ENCODE measurements around the gene CAMTA1. TPM values are rescaled to one million over a fixed set of nuclear protein-coding genes. Genes with fewer than 3 reads are reported as not detected.

Gene CAMTA1
- total RNA-seq, 1 donor from 2014 or later: 109 TPM

DNA sequence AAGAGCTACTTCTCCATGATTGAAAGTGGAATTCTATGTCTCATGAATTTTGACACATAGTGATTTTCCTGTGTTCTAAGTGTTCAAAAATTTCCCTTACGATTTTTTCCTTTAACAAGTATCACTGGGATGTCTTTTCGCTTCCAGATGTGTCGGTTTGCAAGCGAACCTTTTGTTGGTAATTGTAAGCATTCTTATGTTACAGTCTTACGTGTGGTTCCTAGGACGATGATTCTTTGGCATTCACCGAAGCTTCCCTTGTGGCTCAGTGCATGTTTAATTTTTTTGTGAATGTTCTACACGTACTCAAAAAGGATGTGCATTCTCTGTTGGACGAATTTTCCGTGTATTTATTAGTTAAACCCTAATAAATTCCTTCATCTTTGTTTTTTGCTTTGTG, 211.6 kb downstream of the CAMTA1 start:
- Mint-ChIP-seq H3K9me3 (peaks cover 5% of the 10 kb centered on the region), H3K27ac (ENCODE audit: unreplicated experiment) (no peak overlapping the region), H3K4me3 (no peak overlapping the region), H3K27me3 (ENCODE audit: low read depth) (no peaks in the 10 kb centered on the region), H3K36me3 (ENCODE audit: low read depth) (no peaks in the 10 kb centered on the region), H3K4me1 (no peaks in the 10 kb centered on the region)
- TF ChIP-seq, protein P1, sequence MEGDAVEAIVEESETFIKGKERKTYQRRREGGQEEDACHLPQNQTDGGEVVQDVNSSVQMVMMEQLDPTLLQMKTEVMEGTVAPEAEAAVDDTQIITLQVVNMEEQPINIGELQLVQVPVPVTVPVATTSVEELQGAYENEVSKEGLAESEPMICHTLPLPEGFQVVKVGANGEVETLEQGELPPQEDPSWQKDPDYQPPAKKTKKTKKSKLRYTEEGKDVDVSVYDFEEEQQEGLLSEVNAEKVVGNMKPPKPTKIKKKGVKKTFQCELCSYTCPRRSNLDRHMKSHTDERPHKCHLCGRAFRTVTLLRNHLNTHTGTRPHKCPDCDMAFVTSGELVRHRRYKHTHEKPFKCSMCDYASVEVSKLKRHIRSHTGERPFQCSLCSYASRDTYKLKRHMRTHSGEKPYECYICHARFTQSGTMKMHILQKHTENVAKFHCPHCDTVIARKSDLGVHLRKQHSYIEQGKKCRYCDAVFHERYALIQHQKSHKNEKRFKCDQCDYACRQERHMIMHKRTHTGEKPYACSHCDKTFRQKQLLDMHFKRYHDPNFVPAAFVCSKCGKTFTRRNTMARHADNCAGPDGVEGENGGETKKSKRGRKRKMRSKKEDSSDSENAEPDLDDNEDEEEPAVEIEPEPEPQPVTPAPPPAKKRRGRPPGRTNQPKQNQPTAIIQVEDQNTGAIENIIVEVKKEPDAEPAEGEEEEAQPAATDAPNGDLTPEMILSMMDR (conservative IDR thresholded peaks at IDR 0.05): no peak
- DNase-seq (ENCODE audit: low read depth, low spot score): no peak

- peaks cover 3% of the 10 kb centered on the region for H3K9me3 Mint-ChIP-seq
- no peaks in the 10 kb centered on the region for H3K27me3 Mint-ChIP-seq (ENCODE audit: low read depth)
- H3K27ac Mint-ChIP-seq (ENCODE audit: unreplicated experiment): no peak overlapping the region
- TF ChIP-seq, protein P1 (conservative IDR thresholded peaks at IDR 0.05): no peak
- DNase-seq (ENCODE audit: low read depth, low spot score): no peak
- no peak overlapping the region for H3K4me3 Mint-ChIP-seq
- no peaks in the 10 kb centered on the region for H3K4me1 Mint-ChIP-seq
- no peaks in the 10 kb centered on the region for H3K36me3 Mint-ChIP-seq (ENCODE audit: low read depth)
Measured at GRCh38 chr1:6998267-6998666, 213.0 kb downstream of the CAMTA1 start.

GRCh38 chr1:6999826-7000225, 214.6 kb downstream of the CAMTA1 start:
- no peak for DNase-seq (ENCODE audit: low read depth, low spot score)
- Mint-ChIP-seq H3K9me3 (no peaks in the 10 kb centered on the region), H3K36me3 (ENCODE audit: low read depth) (no peaks in the 10 kb centered on the region), H3K27ac (ENCODE audit: unreplicated experiment) (no peak overlapping the region), H3K4me1 (no peaks in the 10 kb centered on the region), H3K4me3 (no peak overlapping the region), H3K27me3 (ENCODE audit: low read depth) (no peaks in the 10 kb centered on the region)
- TF ChIP-seq, protein P1 (conservative IDR thresholded peaks at IDR 0.05): no peak

DNA sequence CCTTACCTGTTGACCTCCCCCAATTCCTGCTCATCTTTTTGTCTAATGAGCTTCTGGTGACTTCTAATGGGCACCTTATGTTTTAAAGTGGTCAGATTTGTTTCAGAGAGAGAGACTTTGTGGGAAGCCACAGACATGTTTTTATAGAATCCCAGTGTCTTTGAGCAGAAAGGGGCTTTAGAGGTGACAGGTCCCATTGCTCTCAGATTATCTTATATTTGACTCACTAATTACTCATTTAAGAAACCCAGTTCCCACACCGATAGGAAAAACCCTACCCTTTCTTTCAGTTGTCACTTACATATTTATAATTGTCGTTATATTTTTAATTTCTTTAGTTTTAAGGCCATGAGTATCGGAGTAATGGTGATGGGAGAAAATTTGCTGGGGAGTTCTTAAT, 215.5 kb downstream of the CAMTA1 start:
- DNase-seq (ENCODE audit: low read depth, low spot score): no peak
- Mint-ChIP-seq H3K27ac (ENCODE audit: unreplicated experiment) (no peak overlapping the region), H3K9me3 (no peaks in the 10 kb centered on the region), H3K27me3 (ENCODE audit: low read depth) (peaks cover 4% of the 10 kb centered on the region), H3K4me1 (no peaks in the 10 kb centered on the region), H3K36me3 (ENCODE audit: low read depth) (no peaks in the 10 kb centered on the region), H3K4me3 (no peak overlapping the region)
- TF ChIP-seq, protein P1 (conservative IDR thresholded peaks at IDR 0.05): no peak

DNA sequence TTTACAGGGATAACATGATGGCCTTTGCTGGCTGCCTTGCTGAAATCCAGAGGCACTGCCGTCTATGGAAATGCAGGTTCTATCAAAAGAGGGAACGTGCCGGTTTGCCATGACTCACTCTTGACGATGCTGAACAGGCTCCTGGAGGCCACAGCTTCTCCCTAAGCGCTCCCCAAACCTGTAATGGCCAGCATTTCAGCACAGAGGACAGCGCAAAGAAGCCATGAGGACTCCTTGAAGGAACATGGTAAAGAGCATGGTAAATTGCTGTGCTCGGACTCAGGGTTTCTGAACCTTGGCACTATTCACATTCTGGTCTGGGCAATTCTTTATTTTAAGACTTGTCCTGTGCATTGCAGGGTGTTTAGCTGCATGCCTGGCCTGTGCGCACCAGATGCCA, 217.5 kb downstream of the CAMTA1 start:
- TF ChIP-seq, protein P1 (conservative IDR thresholded peaks at IDR 0.05): no peak
- peaks cover 9% of the 10 kb centered on the region for H3K27me3 Mint-ChIP-seq (ENCODE audit: low read depth)
- no peaks in the 10 kb centered on the region for H3K36me3 Mint-ChIP-seq (ENCODE audit: low read depth)
- DNase-seq (ENCODE audit: low read depth, low spot score): no peak
- no peak overlapping the region for H3K4me3 Mint-ChIP-seq
- H3K9me3 Mint-ChIP-seq: no peaks in the 10 kb centered on the region
- no peak overlapping the region for H3K27ac Mint-ChIP-seq (ENCODE audit: unreplicated experiment)
- H3K4me1 Mint-ChIP-seq: no peaks in the 10 kb centered on the region

- Mint-ChIP-seq H3K4me1 (no peaks in the 10 kb centered on the region), H3K9me3 (no peaks in the 10 kb centered on the region), H3K4me3 (no peak overlapping the region), H3K36me3 (ENCODE audit: low read depth) (no peaks in the 10 kb centered on the region), H3K27ac (ENCODE audit: unreplicated experiment) (no peak overlapping the region), H3K27me3 (ENCODE audit: low read depth) (peaks cover 9% of the 10 kb centered on the region)
- TF ChIP-seq, protein P1 (conservative IDR thresholded peaks at IDR 0.05): no peak
- no peak for DNase-seq (ENCODE audit: low read depth, low spot score)
Measured at GRCh38 chr1:7003676-7004075, 218.4 kb downstream of the CAMTA1 start.

Data from neural crest cell (in vitro differentiated cells).